C4-2B (cell line): ENCODE results near the gene DUOX2.
A peak's percentile ranks its signal among the peaks of the same experiment; 100 is the strongest.
"Not testable (repeated sequence)": the region's sequence is repeated elsewhere in the genome, so short reads cannot be mapped to it uniquely, and the experiment has no call there.

Source experiments
- H3K27ac ChIP-seq: fragments of 450-650 bp; 2 replicates; pipeline ENCODE4 v1.5.1; 2017
- CTCF ChIP-seq: fragments of 450-650 bp; conservative IDR thresholded peaks from 2 replicates; pipeline ENCODE4 v1.5.1; 2017; ENCODE audit warnings: mild to moderate bottlenecking
- ZFX ChIP-seq: fragments of 450-650 bp; IDR thresholded peaks from 2 replicates; pipeline ENCODE4 v1.6.1; 2017

Gene DUOX2

GRCh38 chr15:45087513-45087912 lies 26.5 kb downstream of the DUOX2 start:
- no peak overlapping the region for H3K27ac ChIP-seq
- no peak for TF ChIP-seq ZFX
- TF ChIP-seq CTCF, result no peak

- no peak for TF ChIP-seq ZFX
- peak overlapping the region; percentile 86 for H3K27ac ChIP-seq
Measured at GRCh38 chr15:45084163-45084562, 29.8 kb downstream of the DUOX2 start.

- TF ChIP-seq ZFX (no peak), CTCF (no peak)
Measured at GRCh38 chr15:45083223-45083622, 30.7 kb downstream of the DUOX2 start.

GRCh38 chr15:45082412-45082811 lies 31.6 kb downstream of the DUOX2 start:
- H3K27ac ChIP-seq, result peak overlapping the region; percentile 86

More at GRCh38 chr15:45083223-45083622, 30.7 kb downstream of the DUOX2 start:
- H3K27ac ChIP-seq, result peak overlapping the region; percentile 86

GRCh38 chr15:45080593-45080992 lies 33.4 kb downstream of the DUOX2 start:
- peak overlapping the region; percentile 8; the same call in 1 of the 2 replicates for H3K27ac ChIP-seq

- peak overlapping the region; percentile 8; the same call in 1 of the 2 replicates for H3K27ac ChIP-seq
Measured at GRCh38 chr15:45079628-45080246, 34.2 kb downstream of the DUOX2 start.

- not testable (repeated sequence) for H3K27ac ChIP-seq
Measured at GRCh38 chr15:45079201-45079600, 34.8 kb downstream of the DUOX2 start.

- H3K27ac ChIP-seq, result peak overlapping the region; percentile 23
Measured at GRCh38 chr15:45077391-45077790, 36.6 kb downstream of the DUOX2 start.

GRCh38 chr15:45075440-45076320 lies 38.3 kb downstream of the DUOX2 start:
- not testable (repeated sequence) for H3K27ac ChIP-seq

- not testable (repeated sequence) for H3K27ac ChIP-seq
Measured at GRCh38 chr15:45073602-45074001, 40.4 kb downstream of the DUOX2 start.

- not testable (repeated sequence) for H3K27ac ChIP-seq
Measured at GRCh38 chr15:45069942-45070360, 44.0 kb downstream of the DUOX2 start.

GRCh38 chr15:45064386-45064785 lies 49.6 kb downstream of the DUOX2 start:
- TF ChIP-seq CTCF, result no peak
- no peak for TF ChIP-seq ZFX
- no peak overlapping the region for H3K27ac ChIP-seq

- not testable (repeated sequence) for H3K27ac ChIP-seq
Measured at GRCh38 chr15:45062301-45062700, 51.7 kb downstream of the DUOX2 start.

- H3K27ac ChIP-seq, result not testable (repeated sequence)
Measured at GRCh38 chr15:45058690-45059675, 55.0 kb downstream of the DUOX2 start.

GRCh38 chr15:45052676-45053075 lies 61.3 kb downstream of the DUOX2 start:
- H3K27ac ChIP-seq, result not testable (repeated sequence)
